ENCODE measurements around the gene ATG4C. TPM values are rescaled to one million over a fixed set of nuclear protein-coding genes. Genes with fewer than 3 reads are reported as not detected.

The ATG4C gene
- polyA plus RNA-seq, 1 donor (not counting 4 experiments of a cell fraction or from before 2014, with no cell fraction given) = 9.1 TPM

DNA sequence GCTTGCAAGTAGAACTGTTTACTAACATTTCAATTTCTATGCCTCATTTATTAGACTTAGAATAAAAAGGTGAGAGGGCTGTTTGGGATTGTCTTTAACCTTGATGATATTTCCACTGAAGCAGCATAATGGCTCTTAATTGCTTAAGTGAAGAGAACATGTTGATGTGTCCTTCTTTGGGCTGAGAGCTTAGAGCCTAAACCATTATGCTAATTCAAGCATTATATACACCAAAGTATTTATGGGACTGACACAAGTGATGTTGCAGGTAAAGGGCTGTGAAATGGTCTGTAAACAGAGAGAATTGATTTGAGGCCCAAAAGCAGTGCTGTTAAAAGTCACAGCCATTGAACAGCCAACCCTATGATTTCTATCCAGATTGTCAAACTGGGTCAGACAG, 113.9 kb downstream of the ATG4C start:
- H2AFZ ChIP-seq (ENCODE audit: control insufficient read depth, low read length) = no peak overlapping the region
- DNase-seq (ENCODE audit: low read depth, low spot score) (no peak), FAIRE-seq (no peak)
- H3K9me1 ChIP-seq (ENCODE audit: control insufficient read depth, extremely low read depth, insufficient read depth, low read length) = no peaks in the 10 kb centered on the region
- no peaks in the 10 kb centered on the region for H4K20me1 ChIP-seq (ENCODE audit: control insufficient read depth, extremely low read depth, insufficient read depth, low read length)
- no peaks in the 10 kb centered on the region for H3K9me3 ChIP-seq (ENCODE audit: control insufficient read depth, low read depth, low read length)
- no peak overlapping the region for H3K4me2 ChIP-seq (ENCODE audit: control insufficient read depth, extremely low read depth, insufficient read depth, low read depth, low read length)
- no peaks in the 10 kb centered on the region for H3K79me2 ChIP-seq (ENCODE audit: control insufficient read depth, insufficient read depth, low read length)
- no peak overlapping the region for H3K4me3 ChIP-seq (ENCODE audit: control insufficient read depth in 2 of 3, extremely low read depth in 1 of 3, insufficient read depth in 2 of 3, low read depth in 1 of 3, low read length in 3 of 3)
- H3K9ac ChIP-seq (ENCODE audit: control insufficient read depth, extremely low read depth, insufficient read depth, low read length) = no peak overlapping the region
- no peak for TF ChIP-seq EZH2 (IDR thresholded peaks at IDR 0.05; ENCODE audit: low read length)
- TF ChIP-seq, protein P1, sequence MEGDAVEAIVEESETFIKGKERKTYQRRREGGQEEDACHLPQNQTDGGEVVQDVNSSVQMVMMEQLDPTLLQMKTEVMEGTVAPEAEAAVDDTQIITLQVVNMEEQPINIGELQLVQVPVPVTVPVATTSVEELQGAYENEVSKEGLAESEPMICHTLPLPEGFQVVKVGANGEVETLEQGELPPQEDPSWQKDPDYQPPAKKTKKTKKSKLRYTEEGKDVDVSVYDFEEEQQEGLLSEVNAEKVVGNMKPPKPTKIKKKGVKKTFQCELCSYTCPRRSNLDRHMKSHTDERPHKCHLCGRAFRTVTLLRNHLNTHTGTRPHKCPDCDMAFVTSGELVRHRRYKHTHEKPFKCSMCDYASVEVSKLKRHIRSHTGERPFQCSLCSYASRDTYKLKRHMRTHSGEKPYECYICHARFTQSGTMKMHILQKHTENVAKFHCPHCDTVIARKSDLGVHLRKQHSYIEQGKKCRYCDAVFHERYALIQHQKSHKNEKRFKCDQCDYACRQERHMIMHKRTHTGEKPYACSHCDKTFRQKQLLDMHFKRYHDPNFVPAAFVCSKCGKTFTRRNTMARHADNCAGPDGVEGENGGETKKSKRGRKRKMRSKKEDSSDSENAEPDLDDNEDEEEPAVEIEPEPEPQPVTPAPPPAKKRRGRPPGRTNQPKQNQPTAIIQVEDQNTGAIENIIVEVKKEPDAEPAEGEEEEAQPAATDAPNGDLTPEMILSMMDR (optimal IDR thresholded peaks at IDR 0.05 in 1 of 3, IDR thresholded peaks at IDR 0.05 in 1 of 3, conservative IDR thresholded peaks at IDR 0.05 in 1 of 3; ENCODE audit: extremely low read depth in 1 of 3, insufficient read depth in 2 of 3, low read length in 3 of 3) = no peak
- H3K27ac ChIP-seq (ENCODE audit: control insufficient read depth, insufficient read depth, low read length) = no peak overlapping the region
- peaks cover 11% of the 10 kb centered on the region for H3K27me3 ChIP-seq (ENCODE audit: control insufficient read depth, extremely low read depth, insufficient read depth, low read length)
- no peaks in the 10 kb centered on the region for H3K4me1 ChIP-seq (ENCODE audit: control insufficient read depth, extremely low read depth, insufficient read depth, low read length)
- no peaks in the 10 kb centered on the region for H3K36me3 ChIP-seq (ENCODE audit: control insufficient read depth in 2 of 2, extremely low read depth in 1 of 2, insufficient read depth in 2 of 2, low read length in 2 of 2)
- dilution Hi-C loops (cut with MboI; ENCODE audit: extremely low pct_ligation_motif_present, low sequenced_read_pairs) = no loop called here

DNA sequence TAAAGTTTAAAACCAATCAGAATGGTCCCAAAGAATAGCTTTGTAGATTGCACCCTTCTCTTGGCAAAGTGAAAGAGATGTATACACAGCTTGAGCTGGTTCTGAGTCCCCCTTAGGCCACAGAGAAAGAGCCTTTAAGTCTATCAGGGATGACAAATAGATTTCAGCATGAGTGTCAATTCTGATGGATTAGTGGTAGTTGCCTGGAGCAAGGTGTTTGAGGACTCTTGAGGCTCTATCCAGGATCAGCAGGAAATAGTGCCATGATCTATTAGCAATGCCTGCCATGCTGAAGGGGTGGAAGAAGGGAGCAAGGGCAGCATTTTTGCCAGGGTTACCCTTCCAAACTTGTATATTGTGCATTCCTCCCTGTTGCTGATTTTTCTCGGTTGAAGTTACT, 116.6 kb downstream of the ATG4C start:
- Histone ChIP-seq H3K4me3 (ENCODE audit: control insufficient read depth in 2 of 3, extremely low read depth in 1 of 3, insufficient read depth in 2 of 3, low read depth in 1 of 3, low read length in 3 of 3) (no peak overlapping the region), H3K9me3 (ENCODE audit: control insufficient read depth, low read depth, low read length) (no peaks in the 10 kb centered on the region), H3K4me2 (ENCODE audit: control insufficient read depth, extremely low read depth, insufficient read depth, low read depth, low read length) (no peak overlapping the region), H2AFZ (ENCODE audit: control insufficient read depth, low read length) (no peak overlapping the region), H3K27me3 (ENCODE audit: control insufficient read depth, extremely low read depth, insufficient read depth, low read length) (peaks cover 5% of the 10 kb centered on the region), H4K20me1 (ENCODE audit: control insufficient read depth, extremely low read depth, insufficient read depth, low read length) (no peaks in the 10 kb centered on the region), H3K36me3 (ENCODE audit: control insufficient read depth in 2 of 2, extremely low read depth in 1 of 2, insufficient read depth in 2 of 2, low read length in 2 of 2) (no peaks in the 10 kb centered on the region), H3K9me1 (ENCODE audit: control insufficient read depth, extremely low read depth, insufficient read depth, low read length) (no peaks in the 10 kb centered on the region), H3K27ac (ENCODE audit: control insufficient read depth, insufficient read depth, low read length) (no peak overlapping the region), H3K9ac (ENCODE audit: control insufficient read depth, extremely low read depth, insufficient read depth, low read length) (no peak overlapping the region), H3K4me1 (ENCODE audit: control insufficient read depth, extremely low read depth, insufficient read depth, low read length) (no peaks in the 10 kb centered on the region), H3K79me2 (ENCODE audit: control insufficient read depth, insufficient read depth, low read length) (no peaks in the 10 kb centered on the region)
- TF ChIP-seq, protein P1 (optimal IDR thresholded peaks at IDR 0.05 in 1 of 3, IDR thresholded peaks at IDR 0.05 in 1 of 3, conservative IDR thresholded peaks at IDR 0.05 in 1 of 3; ENCODE audit: extremely low read depth in 1 of 3, insufficient read depth in 2 of 3, low read length in 3 of 3) = no peak
- no peak for TF ChIP-seq EZH2 (IDR thresholded peaks at IDR 0.05; ENCODE audit: low read length)
- DNase-seq (ENCODE audit: low read depth, low spot score) = no peak
- dilution Hi-C loops (cut with MboI; ENCODE audit: extremely low pct_ligation_motif_present, low sequenced_read_pairs) = no loop called here
- no peak for FAIRE-seq

Measured in keratinocyte (primary cell).